H1 (cell line): Measurements from ENCODE around the gene VPS25. TPM values are rescaled to one million over a fixed set of nuclear protein-coding genes. Genes with fewer than 3 reads are reported as not detected.

ENCODE experiments used
- CBX5 ChIP-seq: fragments of 300-800, 300-1000 bp; sonication (generic); IDR thresholded peaks from 2 replicates; pipeline ENCODE4 v1.7.1; 2016; ENCODE audit warnings: antibody characterized with exemption, low read length, low read depth
- CTCF ChIP-seq, 3 experiments: IDR thresholded peaks; 1 replicate in 2 of 3; 2 replicates in 1 of 3; pipeline versions ENCODE4 v1.5.1 to v1.6.1; 2011; ENCODE audit warnings: low read length in 3 of 3, mild to moderate bottlenecking in 3 of 3, inconsistent platforms in 2 of 3, low read depth in 1 of 3, moderate library complexity in 1 of 3; ENCODE audit not compliant: insufficient read depth in 1 of 3; ENCODE audit errors: control extremely low read depth in 1 of 3
- MAFK ChIP-seq: IDR thresholded peaks from 2 replicates; pipeline ENCODE4 v1.6.1; 2012; ENCODE audit warnings: low read depth, mild to moderate bottlenecking, improper control_type of control experiment, low read length
- polyA plus RNA-seq, 7 experiments: library from polyadenylated mRNA; depleted of rRNA in 3 of 7; stranded (reverse) in 5 of 7; unstranded in 2 of 7; fragments of >200 nt in 5 of 7; fragments of 200-250 nt in 2 of 7; gene quantifications; 1 replicate in 5 of 7; 2 replicates in 1 of 7; 4 replicates in 1 of 7; pipeline versions ENCODE4 v1.2.1 to v1.2.3, GENCODE V29; 2011 to 2013; ENCODE audit warnings: missing spikeins in 2 of 7, mixed read lengths in 2 of 7
- total RNA-seq: library from RNA; stranded (reverse); fragmentation: NEBNext Ultra II Directional; extraction: Animal tissue kit (Norgen Biotek cat#: 25700); gene quantifications from 2 replicates; pipeline ENCODE4 v1.2.1, GENCODE V29; 2021

Gene VPS25
- total and polyA plus RNA-seq, 2 of the 8 experiments (the other 6 are each of a cell fraction or from before 2014, with no cell fraction given) = 88.2 to 188 TPM

- TF ChIP-seq CTCF (IDR thresholded peaks at IDR 0.05; ENCODE audit: control extremely low read depth in 1 of 3, insufficient read depth in 1 of 3, low read depth in 1 of 3, low read length in 3 of 3) = no peak
- TF ChIP-seq MAFK = no peak
- no peak for TF ChIP-seq CBX5
Observed at GRCh38 chr17:42806249-42806648, 33.0 kb downstream of the VPS25 start (continued).
